HepG2 (cell line): Measurements from ENCODE around the gene NFS1. TPM values are rescaled to one million over a fixed set of nuclear protein-coding genes. Genes with fewer than 3 reads are reported as not detected.

Source experiments
- AKNA ChIP-seq: sonication (generic); formaldehyde crosslinking; IDR thresholded peaks from 2 replicates; pipeline ENCODE4 v1.4.0; 2020; ENCODE audit warnings: missing genetic modification reagents, borderline replicate concordance
- CHCHD3 ChIP-seq: sonication (generic); formaldehyde crosslinking; IDR thresholded peaks from 2 replicates; pipeline ENCODE4 v1.8.0; 2022; ENCODE audit warnings: mild to moderate bottlenecking, missing genetic modification reagents, moderate library complexity
- FIP1L1 ChIP-seq: fragments of 200-400 bp; formaldehyde crosslinking; IDR thresholded peaks from 2 replicates; pipeline ENCODE4 v1.6.1; 2018; ENCODE audit warnings: low read depth, mild to moderate bottlenecking, low read length, moderate library complexity, borderline replicate concordance; ENCODE audit not compliant: insufficient read depth
- GFI1 ChIP-seq: sonication (generic); formaldehyde crosslinking; IDR thresholded peaks from 2 replicates; pipeline ENCODE4 v1.5.0; 2020; ENCODE audit warnings: missing genetic modification reagents, mild to moderate bottlenecking, borderline replicate concordance
- GZF1 ChIP-seq: sonication (generic); formaldehyde crosslinking; IDR thresholded peaks from 2 replicates; pipeline ENCODE4 v1.5.1; 2020; ENCODE audit warnings: mild to moderate bottlenecking, missing genetic modification reagents
- HMGXB4 ChIP-seq, 2 experiments: sonication (generic) in 1 of 2; formaldehyde crosslinking in 1 of 2; IDR thresholded peaks; 2 replicates each; pipeline versions ENCODE4 v1.4.0 to v1.6.1; 2018 to 2020; ENCODE audit warnings: missing genetic modification reagents in 2 of 2, borderline replicate concordance in 1 of 2, low read depth in 1 of 2, mild to moderate bottlenecking in 1 of 2, missing biosample characterization in 1 of 2
- RAD21 ChIP-seq: fragments of 450-650 bp; formaldehyde crosslinking; IDR thresholded peaks from 2 replicates; pipeline ENCODE4 v1.5.0; 2020; ENCODE audit warnings: mild to moderate bottlenecking
- THAP7 ChIP-seq: sonication (generic); formaldehyde crosslinking; IDR thresholded peaks from 2 replicates; pipeline ENCODE4 v1.8.1; 2023; ENCODE audit warnings: mild to moderate bottlenecking, missing genetic modification reagents
- TOE1 ChIP-seq: sonication (generic); formaldehyde crosslinking; IDR thresholded peaks from 2 replicates; pipeline ENCODE4 v1.4.0; 2020; ENCODE audit warnings: mild to moderate bottlenecking, missing genetic modification reagents
- TSC22D2 ChIP-seq: sonication (generic); formaldehyde crosslinking; IDR thresholded peaks from 2 replicates; pipeline ENCODE4 v1.5.1; 2020; ENCODE audit warnings: missing genetic modification reagents, mild to moderate bottlenecking, borderline replicate concordance
- ZNF18 ChIP-seq: sonication (generic); formaldehyde crosslinking; IDR thresholded peaks from 2 replicates; pipeline ENCODE4 v1.8.0; 2022; ENCODE audit warnings: mild to moderate bottlenecking, missing genetic modification reagents; ENCODE audit not compliant: insufficient replicate concordance
- ZNF234 ChIP-seq: sonication (generic); formaldehyde crosslinking; conservative IDR thresholded peaks from 2 replicates; pipeline ENCODE4 v1.5.1; 2020; ENCODE audit warnings: mild to moderate bottlenecking, missing genetic modification reagents
- ZNF34 ChIP-seq: sonication (generic); formaldehyde crosslinking; IDR thresholded peaks from 2 replicates; pipeline ENCODE4 v1.4.0; 2020; ENCODE audit warnings: mild to moderate bottlenecking, missing genetic modification reagents, borderline replicate concordance
- ZNF773 ChIP-seq: sonication (generic); formaldehyde crosslinking; IDR thresholded peaks from 2 replicates; pipeline ENCODE4 v1.4.0; 2020; ENCODE audit warnings: missing genetic modification reagents, borderline replicate concordance
- polyA plus RNA-seq, 8 experiments: library from polyadenylated mRNA; depleted of rRNA in 3 of 8; stranded (reverse) in 7 of 8; unstranded in 1 of 8; fragments of >200 nt; fragmentation: Illumina TruSeq in 4 of 8; extraction: Trizol in 4 of 8; gene quantifications; 2 replicates each; pipeline versions ENCODE4 v1.2.1 to v1.2.3, GENCODE V29; 2011 to 2016; ENCODE audit warnings: low read depth in 4 of 8, missing spikeins in 1 of 8, mixed read lengths in 1 of 8; ENCODE audit not compliant: insufficient read depth in 1 of 8
- total RNA-seq, 5 experiments: library from RNA; depleted of rRNA; stranded (reverse); fragments of >200 nt; fragmentation: Illumina TruSeq; extraction: Trizol; gene quantifications; 2 replicates each; pipeline ENCODE4 v1.2.3, GENCODE V29; 2016; ENCODE audit warnings: low read depth in 1 of 5
- TF ChIP-seq, protein P1 (sequence below): sonication (generic); formaldehyde crosslinking; IDR thresholded peaks from 2 replicates; pipeline ENCODE4 v1.4.0; 2020; ENCODE audit warnings: missing genetic modification reagents
- TF ChIP-seq, protein P2 (sequence below): sonication (generic); formaldehyde crosslinking; IDR thresholded peaks from 2 replicates; pipeline ENCODE4 v1.8.1; 2023; ENCODE audit warnings: missing genetic modification reagents, mild to moderate bottlenecking, borderline replicate concordance

The NFS1 gene
- total and polyA plus RNA-seq, 2 of the 13 experiments (the other 11 are each of a cell fraction or from before 2014, with no cell fraction given), result 65.9 to 88.1 TPM

- TF ChIP-seq HMGXB4 (CRISPR knock-in tag; IDR thresholded peaks at IDR 0.05; ENCODE audit: borderline replicate concordance in 1 of 2, low read depth in 1 of 2) (no peak), AKNA (CRISPR knock-in tag) (no peak), RAD21 (CRISPR knock-in tag) (peak; percentile 25; the same call in 1 of the 2 replicates), FIP1L1 (no peak), ZNF34 (CRISPR knock-in tag) (no peak; the same call in 1 of the 2 replicates), GZF1 (CRISPR knock-in tag) (no peak), GFI1 (CRISPR knock-in tag) (peak; percentile 44; the same call in 1 of the 2 replicates), CHCHD3 (CRISPR knock-in tag) (no peak), TOE1 (CRISPR knock-in tag) (no peak), ZNF773 (CRISPR knock-in tag) (no peak; the same call in 1 of the 2 replicates), ZNF234 (CRISPR knock-in tag) (no peak), ZNF18 (CRISPR knock-in tag) (no peak), TSC22D2 (CRISPR knock-in tag) (0 out of 2 replicates have a peak, but pooled peaks have one; percentile 71), THAP7 (CRISPR knock-in tag) (0 out of 2 replicates have a peak, but pooled peaks have one; percentile 47)
- TF ChIP-seq, protein P1, sequence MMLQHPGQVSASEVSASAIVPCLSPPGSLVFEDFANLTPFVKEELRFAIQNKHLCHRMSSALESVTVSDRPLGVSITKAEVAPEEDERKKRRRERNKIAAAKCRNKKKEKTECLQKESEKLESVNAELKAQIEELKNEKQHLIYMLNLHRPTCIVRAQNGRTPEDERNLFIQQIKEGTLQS, result no peak
- TF ChIP-seq, protein P2, sequence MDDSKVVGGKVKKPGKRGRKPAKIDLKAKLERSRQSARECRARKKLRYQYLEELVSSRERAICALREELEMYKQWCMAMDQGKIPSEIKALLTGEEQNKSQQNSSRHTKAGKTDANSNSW (CRISPR knock-in tag), result no peak; the same call in 1 of the 2 replicates
Measured at GRCh38 chr20:35663516-35664465, 35.4 kb downstream of the NFS1 start (continued).
